GM19099 (cell line): ENCODE data around the gene PCDHA7.
"Not testable (repeated sequence)": the region's sequence is repeated elsewhere in the genome, so short reads cannot be mapped to it uniquely, and the experiment has no call there.

ENCODE experiments used
- POLR2A ChIP-seq: IDR thresholded peaks from 3 replicates; pipeline ENCODE4 v1.6.1; 2011; ENCODE audit warnings: low read depth; ENCODE audit not compliant: insufficient read length; ENCODE audit errors: extremely low read depth

PCDHA7 gene

GRCh38 chr5:140823475-140823874 is 10.6 kb upstream of the PCDHA7 start:
- no peak for TF ChIP-seq POLR2A

- no peak for TF ChIP-seq POLR2A
Observed at GRCh38 chr5:140827704-140828361, 6.2 kb upstream of the PCDHA7 start, which contains the start of gene PCDHA6. Gene PCDHA6 (plus strand): TSS chr5:140827960. CDS start chr5:140828092, 132 bp downstream.

GRCh38 chr5:140828362-140828737 is 5.7 kb upstream of the PCDHA7 start:
- TF ChIP-seq POLR2A = no peak

GRCh38 chr5:140835622-140836510 is 1.8 kb downstream of the PCDHA7 start:
- TF ChIP-seq POLR2A = no peak

- TF ChIP-seq POLR2A = no peak
Observed at GRCh38 chr5:140840978-140841962, 7.2 kb downstream of the PCDHA7 start, which contains the start of gene PCDHA8. Gene PCDHA8 (plus strand): TSS chr5:140841187. CDS start chr5:140841322, 135 bp downstream.

GRCh38 chr5:140842798-140843733 is 9.0 kb downstream of the PCDHA7 start:
- no peak for TF ChIP-seq POLR2A

- not testable (repeated sequence) for TF ChIP-seq POLR2A
Observed at GRCh38 chr5:140848139-140849102, 14.4 kb downstream of the PCDHA7 start, which contains the start of gene PCDHA9. Gene PCDHA9 (plus strand): TSS chr5:140848382. CDS start chr5:140848496, 114 bp downstream.

GRCh38 chr5:140855772-140856674 is 22.0 kb downstream of the PCDHA7 start, which contains the start of gene PCDHA10:
Gene PCDHA10 (plus strand): TSS chr5:140855897. CDS start chr5:140856049, 152 bp downstream.
- TF ChIP-seq POLR2A = no peak

- TF ChIP-seq POLR2A = no peak
Observed at GRCh38 chr5:140857177-140857986, 23.3 kb downstream of the PCDHA7 start.

GRCh38 chr5:140857987-140858240 is 23.8 kb downstream of the PCDHA7 start:
- TF ChIP-seq POLR2A = no peak

- no peak for TF ChIP-seq POLR2A
Observed at GRCh38 chr5:140862441-140863295, 28.6 kb downstream of the PCDHA7 start.
